PC-9 (cell line): ENCODE measurements around the gene PRKACA.

Experiments
- CTCF ChIP-seq: fragments of 200-600 bp; sonication (generic); conservative IDR thresholded peaks from 2 replicates; pipeline ENCODE4 v1.6.1; 2017; ENCODE audit warnings: mixed run types, antibody characterized with exemption, mild to moderate bottlenecking, moderate library complexity
- EZH2 ChIP-seq: fragments of 200-600 bp; sonication (generic); IDR thresholded peaks from 2 replicates; pipeline ENCODE4 v1.8.0; 2017; ENCODE audit warnings: antibody characterized with exemption, low read depth

DNA sequence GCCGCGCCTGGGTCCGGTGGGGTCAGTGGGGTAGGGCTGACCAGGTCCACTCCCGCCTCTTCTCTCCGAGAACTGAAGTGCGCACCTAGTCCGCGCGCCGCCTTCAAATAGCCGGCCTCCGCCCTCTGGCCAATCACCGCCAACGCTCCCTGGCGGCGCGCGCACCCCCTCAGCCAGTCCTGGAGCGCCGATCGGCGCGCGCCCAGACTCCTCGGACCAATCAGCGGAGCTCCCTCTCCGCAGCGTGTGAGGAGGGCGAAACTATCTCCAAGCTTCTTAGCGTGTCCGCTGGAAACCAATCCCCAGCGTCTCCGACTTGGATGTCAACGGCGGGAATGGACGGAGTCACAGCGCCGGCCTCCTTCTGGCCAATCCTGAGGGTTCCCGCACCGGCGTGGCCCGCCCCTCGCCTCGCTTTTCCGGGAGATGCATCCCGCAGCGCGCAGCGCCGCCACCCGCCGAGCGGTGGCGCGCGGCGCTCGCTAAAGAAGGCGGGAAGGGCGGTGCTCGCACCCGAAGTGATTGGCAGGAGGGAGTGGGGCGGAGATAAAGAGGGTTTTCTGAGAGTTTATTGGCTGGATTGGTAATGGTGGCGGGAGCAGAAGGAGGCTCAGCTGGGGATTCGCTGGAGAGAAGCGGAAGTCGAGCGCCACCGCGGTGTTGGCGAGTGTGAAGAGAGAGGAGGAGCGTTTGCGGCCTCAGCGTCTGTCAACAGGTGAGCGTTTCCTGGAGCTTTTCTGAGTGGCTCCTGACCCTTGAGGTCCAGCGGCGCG is 19.1 kb upstream of the PRKACA start, which contains the start of gene ASF1B:
- peak; percentile 65 for TF ChIP-seq CTCF
- no peak for TF ChIP-seq EZH2
